ENCODE results near the gene NOS1AP.

DNA sequence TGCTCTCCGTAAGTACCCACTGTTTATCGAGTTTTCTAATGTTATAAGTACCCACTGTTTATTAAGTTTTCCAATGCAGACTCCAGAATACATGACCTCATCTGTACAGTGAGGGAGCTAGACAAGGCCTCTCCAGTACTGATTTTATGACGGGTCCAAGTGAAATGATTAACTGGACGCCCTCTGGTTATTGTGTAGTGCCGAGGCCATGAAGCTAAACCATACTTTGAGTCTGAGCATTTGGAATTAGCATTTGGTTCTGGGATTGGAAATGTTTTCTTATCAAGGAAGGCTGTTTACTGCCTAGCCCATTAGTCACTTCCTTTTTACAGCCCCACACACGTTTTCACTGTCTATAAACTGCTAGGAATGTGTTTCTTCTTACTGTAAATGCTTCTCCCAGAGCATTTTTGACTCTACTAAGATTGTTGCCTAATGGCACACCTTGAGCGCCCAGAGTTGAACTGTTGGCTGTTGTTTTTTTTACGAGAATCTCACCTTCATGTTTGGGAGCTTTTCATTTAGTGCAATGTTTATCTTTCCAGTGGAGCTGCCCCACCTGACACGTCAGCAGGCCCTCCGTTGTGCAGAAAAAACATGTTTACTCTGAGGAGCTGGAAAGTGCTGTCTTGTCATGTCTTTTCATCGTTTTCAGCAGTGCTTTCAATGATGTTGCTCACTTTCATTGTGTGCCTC, 280.3 kb downstream of the NOS1AP start:
- TF ChIP-seq, protein P1, sequence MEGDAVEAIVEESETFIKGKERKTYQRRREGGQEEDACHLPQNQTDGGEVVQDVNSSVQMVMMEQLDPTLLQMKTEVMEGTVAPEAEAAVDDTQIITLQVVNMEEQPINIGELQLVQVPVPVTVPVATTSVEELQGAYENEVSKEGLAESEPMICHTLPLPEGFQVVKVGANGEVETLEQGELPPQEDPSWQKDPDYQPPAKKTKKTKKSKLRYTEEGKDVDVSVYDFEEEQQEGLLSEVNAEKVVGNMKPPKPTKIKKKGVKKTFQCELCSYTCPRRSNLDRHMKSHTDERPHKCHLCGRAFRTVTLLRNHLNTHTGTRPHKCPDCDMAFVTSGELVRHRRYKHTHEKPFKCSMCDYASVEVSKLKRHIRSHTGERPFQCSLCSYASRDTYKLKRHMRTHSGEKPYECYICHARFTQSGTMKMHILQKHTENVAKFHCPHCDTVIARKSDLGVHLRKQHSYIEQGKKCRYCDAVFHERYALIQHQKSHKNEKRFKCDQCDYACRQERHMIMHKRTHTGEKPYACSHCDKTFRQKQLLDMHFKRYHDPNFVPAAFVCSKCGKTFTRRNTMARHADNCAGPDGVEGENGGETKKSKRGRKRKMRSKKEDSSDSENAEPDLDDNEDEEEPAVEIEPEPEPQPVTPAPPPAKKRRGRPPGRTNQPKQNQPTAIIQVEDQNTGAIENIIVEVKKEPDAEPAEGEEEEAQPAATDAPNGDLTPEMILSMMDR (conservative IDR thresholded peaks at IDR 0.05; ENCODE audit: low read depth in 2 of 2): no peak
- TF ChIP-seq EZH2phosphoT487 (IDR thresholded peaks at IDR 0.05; ENCODE audit: unreplicated experiment) (no peak), EZH2 (IDR thresholded peaks at IDR 0.05; ENCODE audit: low read depth, unreplicated experiment) (no peak), POLR2AphosphoS5 (IDR thresholded peaks at IDR 0.05; ENCODE audit: low read depth) (no peak), ZNF331 (CRISPR knock-in tag; IDR thresholded peaks at IDR 0.05; ENCODE audit: low read depth) (no peak), JUNB (IDR thresholded peaks at IDR 0.05; ENCODE audit: unreplicated experiment) (no peak)
